HG03575 (cell line): ENCODE data around the gene LPP.
"Not testable (repeated sequence)": the region's sequence is repeated elsewhere in the genome, so short reads cannot be mapped to it uniquely, and the experiment has no call there.

Experiments used
- ATAC-seq: cut with Tn5 transposase; IDR thresholded peaks from one replicate; pipeline ENCODE4 v1.9.1; 2021; ENCODE audit not compliant: unreplicated experiment, insufficient number of reproducible peaks, low FRiP score; ENCODE audit errors: extremely low read depth

Gene LPP

GRCh38 chr3:188680189-188680588 lies 526.2 kb downstream of the LPP start:
- ATAC-seq: no peak

- ATAC-seq: no peak
Measured at GRCh38 chr3:188680605-188681004, 526.6 kb downstream of the LPP start.

GRCh38 chr3:188682316-188682715 lies 528.4 kb downstream of the LPP start:
- no peak for ATAC-seq

DNA sequence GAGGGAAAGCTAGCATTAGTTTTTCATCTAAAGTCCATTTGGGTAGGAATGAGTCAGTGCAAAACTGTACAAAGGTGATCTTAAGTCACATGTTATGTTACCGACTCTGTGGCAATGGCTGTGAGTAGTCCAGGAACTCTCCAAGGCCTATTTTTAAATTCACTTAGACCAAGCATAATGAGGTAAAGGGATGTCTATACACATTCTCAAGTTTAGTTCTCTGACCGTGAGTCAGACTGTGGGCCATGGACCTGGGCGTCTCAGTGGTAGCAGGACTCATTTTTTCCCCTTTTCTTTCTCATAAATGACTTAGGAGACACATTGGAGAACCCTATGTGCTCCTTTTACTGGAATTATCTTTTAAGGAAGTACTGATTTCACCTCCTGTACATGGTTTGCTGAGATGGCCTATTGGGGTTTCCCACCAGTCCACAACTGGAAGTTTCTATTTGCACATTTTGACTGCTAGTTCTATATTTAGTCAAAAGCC lies 529.1 kb downstream of the LPP start:
- ATAC-seq: no peak

DNA sequence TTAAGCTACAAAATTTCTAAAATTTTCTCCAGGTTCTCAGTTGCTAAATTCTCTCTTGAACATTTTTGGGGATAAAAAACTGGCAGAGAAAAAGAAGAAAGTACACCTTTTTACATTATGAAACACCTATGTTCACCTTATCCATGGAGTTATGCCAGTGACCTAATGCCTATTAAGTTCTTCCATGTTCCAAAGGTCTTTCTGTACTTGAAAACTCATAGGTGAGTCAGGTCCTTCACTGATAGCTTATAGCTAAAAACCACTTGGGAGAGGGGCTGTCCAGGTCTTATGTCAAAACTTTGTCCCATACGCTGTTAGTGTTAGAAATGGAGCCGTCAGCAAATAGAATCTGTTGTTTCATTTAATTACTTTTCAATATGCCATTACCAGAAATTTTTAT lies 530.3 kb downstream of the LPP start:
- ATAC-seq: no peak

GRCh38 chr3:188685789-188686188 lies 531.8 kb downstream of the LPP start:
- ATAC-seq: no peak

DNA sequence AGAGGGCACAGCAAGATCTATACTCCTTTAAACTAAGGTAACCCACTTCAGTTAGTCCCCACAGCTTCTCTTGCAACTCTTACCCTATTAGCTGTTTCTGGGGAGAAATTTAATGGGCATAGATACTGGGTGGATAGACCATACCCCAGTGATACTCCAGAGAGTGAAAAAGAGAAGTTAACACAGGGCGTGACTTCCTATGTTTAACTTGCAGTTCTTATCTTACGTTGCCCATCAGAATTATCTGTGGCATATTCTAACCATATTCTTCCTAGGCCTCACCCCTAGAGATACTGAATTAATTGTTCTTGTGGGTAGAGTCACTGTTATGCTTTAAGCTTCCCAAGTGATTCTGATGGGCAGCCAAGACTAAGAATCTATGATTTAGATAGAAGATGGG lies 532.4 kb downstream of the LPP start:
- no peak for ATAC-seq

DNA sequence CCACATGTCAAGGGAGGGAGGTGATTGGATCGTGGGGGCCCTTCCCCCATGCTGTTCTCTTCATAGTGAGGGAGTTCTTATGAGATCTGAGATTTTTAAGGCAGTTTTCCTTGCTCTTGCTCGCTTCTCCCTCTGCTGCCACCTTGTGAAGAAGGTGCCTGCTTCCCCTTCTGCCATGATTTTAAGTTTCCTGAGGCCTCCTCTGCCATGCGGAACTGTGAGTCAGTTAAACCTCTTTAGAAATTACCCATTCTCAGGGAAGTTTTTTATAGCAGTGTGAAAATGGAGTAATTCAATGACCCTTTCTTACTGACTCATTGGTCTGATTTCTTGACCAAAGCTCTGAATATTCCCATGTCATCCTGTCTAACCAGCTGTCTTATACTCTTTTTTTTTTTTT lies 533.4 kb downstream of the LPP start:
- no peak for ATAC-seq

GRCh38 chr3:188689101-188689574 lies 535.2 kb downstream of the LPP start:
- no peak for ATAC-seq

- ATAC-seq: no peak
Measured at GRCh38 chr3:188690064-188690463, 536.1 kb downstream of the LPP start.

- ATAC-seq: no peak
Measured at GRCh38 chr3:188691004-188691403, 537.0 kb downstream of the LPP start.

- ATAC-seq: no peak
Measured at GRCh38 chr3:188691665-188692064, 537.7 kb downstream of the LPP start.

DNA sequence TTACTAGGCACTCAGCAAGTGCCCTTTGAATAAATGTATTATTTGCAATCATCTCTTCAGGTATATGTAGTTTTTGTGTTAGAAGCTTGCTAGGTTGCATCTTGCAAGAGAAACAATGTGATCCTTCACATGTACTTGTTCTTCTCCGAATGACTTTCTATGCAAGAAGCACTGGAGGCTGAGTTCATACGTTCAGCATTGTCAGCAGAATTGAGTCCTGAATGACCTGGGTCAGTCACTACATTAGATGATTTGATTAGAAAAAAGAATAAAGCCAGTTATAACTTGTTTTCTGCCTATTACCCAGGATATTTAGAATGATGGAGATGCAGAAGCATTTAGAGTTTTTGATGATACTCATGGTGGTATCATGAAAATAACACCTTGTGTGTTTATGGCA lies 538.7 kb downstream of the LPP start:
- no peak for ATAC-seq

DNA sequence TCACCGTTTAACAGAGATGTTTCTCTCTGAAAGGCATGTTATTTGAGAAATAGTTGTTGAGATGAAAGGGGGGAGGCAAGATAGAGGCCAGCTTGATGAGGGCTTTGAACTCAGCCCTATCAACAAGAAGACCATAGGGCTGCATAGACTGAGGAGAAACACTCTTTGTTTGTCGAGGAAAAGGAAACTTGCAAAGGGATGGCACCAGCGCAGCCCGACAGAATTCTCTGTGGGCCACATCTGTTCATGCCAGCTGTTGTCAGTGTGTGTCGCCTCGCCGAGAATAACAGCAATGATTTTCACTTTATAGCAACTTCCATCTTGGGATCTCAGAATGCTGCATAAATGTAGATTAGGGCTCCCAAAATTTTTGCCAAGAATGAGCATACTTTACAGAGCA lies 539.5 kb downstream of the LPP start:
- ATAC-seq: no peak

DNA sequence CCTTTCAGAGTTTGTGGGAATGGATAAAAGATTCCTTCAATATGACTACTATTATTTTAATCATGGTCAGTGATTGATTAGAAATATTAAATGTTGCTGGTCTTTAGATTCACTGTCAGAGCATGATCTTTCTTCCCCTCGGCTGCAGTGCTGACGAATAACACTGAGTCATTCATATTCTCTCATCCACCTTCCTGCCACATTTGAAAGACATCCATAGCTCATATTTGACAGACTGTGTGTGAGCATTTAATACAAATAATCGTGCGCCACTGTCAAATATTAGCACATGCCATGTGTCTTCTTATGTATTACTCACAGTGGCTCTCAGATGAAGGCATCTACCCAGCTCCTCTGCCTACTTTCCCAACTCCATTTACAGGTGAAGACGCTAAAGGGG lies 541.3 kb downstream of the LPP start:
- no peak for ATAC-seq

DNA sequence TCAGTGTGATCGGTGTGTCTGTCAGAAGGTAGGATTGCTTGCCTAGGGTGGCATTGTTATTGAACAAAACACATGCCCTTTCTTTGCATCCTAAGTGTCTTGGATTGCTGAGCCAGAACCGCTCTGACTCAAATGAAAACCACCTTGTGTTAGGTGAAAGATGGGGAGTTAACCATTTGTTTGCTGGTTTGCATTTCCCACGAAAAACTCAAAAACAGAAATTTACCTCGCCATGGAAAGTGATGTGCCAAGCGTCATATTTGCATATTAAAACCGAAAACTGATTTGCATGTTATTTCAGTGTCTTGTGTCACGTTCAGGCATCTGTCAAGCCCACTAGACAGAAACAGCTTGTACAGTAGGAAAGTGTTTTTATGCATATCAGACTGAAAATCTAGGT lies 543.2 kb downstream of the LPP start:
- ATAC-seq: peak; percentile 48

- no peak for ATAC-seq
Measured at GRCh38 chr3:188698436-188698835, 544.5 kb downstream of the LPP start.

DNA sequence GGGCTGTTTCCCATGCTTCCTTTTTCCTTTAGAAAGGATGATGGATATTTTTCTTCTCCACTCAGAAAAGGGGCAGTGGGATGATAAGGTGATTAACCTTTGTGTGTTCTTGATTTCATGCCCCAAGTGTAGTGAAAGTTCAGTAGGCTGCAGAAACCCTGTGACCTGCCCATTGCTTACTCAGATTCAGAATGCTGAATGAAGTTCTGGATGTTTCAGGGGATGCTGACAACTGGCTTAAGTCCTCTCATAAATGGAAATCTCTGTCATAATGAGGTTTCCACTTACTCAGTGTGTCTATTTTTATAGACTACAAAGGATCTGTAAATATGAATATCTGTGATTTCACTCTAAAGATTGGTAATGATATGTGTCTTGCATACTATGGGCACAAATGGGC lies 546.5 kb downstream of the LPP start:
- ATAC-seq: no peak

DNA sequence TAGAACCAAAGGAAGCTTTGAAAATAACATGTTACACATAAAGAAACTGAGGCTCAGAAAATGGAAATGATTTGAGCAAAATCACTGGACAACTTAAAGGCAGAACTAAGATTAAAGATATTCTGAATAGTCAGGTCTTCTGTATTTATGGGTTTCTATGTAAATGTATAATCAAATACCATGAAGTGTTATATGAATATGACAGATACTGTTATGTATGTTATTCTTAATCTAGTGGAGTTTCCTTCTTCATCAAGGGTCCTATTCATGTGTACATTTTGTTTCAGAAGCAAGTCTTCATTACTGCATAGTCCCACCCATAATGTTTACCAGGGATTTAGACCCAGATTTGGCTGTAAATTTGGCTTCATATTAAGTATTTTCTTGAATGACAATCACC lies 547.0 kb downstream of the LPP start:
- ATAC-seq: no peak

GRCh38 chr3:188701485-188701969 lies 547.6 kb downstream of the LPP start:
- ATAC-seq: no peak

GRCh38 chr3:188702028-188702427 lies 548.1 kb downstream of the LPP start:
- not testable (repeated sequence) for ATAC-seq
